PFSK-1 (cell line): ENCODE results near the gene CHST2.

Experiments
- SIN3A ChIP-seq: IDR thresholded peaks from 2 replicates; pipeline ENCODE4 v1.6.1; 2012; ENCODE audit warnings: mild to moderate bottlenecking, low read length, moderate library complexity, borderline replicate concordance; ENCODE audit not compliant: insufficient read depth
- TAF1 ChIP-seq: IDR thresholded peaks from 2 replicates; pipeline ENCODE4 v1.6.1; 2012; ENCODE audit warnings: low read length, control low read depth, borderline replicate concordance; ENCODE audit not compliant: insufficient read depth

DNA sequence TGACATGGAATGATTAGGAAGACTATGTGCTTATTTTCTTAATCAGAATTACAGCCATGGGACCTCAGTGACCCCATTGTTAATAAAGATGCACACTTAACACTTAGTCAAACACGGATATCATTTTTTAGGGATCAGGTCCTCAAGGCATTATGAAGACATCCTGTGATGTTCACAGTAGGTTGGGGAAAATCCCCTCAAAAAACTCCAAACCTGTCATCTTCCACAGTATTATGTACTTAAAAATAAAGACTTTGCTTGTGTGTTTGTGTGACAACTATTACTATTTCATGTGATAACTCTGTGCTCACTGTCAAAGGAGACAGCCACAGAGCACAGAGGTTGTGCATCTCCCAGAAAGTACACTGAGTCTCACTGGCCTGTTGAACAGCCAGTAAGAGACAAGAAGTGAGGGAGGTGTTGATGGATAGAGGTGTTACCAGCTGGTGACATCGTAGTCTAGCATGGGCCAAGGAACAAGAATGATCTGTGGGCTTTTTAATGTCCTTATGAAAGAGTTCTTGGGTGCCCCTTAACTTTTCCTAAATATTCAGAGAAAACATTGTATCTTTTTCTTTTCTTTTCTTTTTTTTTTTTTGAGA is 18.0 kb downstream of the CHST2 start:
- TF ChIP-seq TAF1 (no peak), SIN3A (no peak)
